IMR-90 (cell line): Measurements from ENCODE around the gene HENMT1. TPM values are rescaled to one million over a fixed set of nuclear protein-coding genes. Genes with fewer than 3 reads are reported as not detected.
"Not testable (repeated sequence)": the region's sequence is repeated elsewhere in the genome, so short reads cannot be mapped to it uniquely, and the experiment has no call there.

Source experiments
- ATAC-seq: fragments of 200-7000 bp; cut with Tn5 transposase; 2 replicates; pipeline ENCODE4 v1.9.1; 2020; ENCODE audit warnings: low read depth, mild to moderate bottlenecking, moderate library complexity
- BruUV-seq: library from RNA; stranded (reverse); fragments of 400-500 nt; replicated peaks from 2 replicates; lab custom pipeline; 2021; lab: Mats Ljungman, UMichigan
- CTCF ChIA-PET: fragments of 300-600 bp; formaldehyde crosslinking; extraction: SDS; loops from one replicate; lab custom pipeline; 2021; ENCODE audit warnings: antibody characterized with exemption; lab: Yijun Ruan, JAX
- POLR2A ChIA-PET: fragments of 300-600 bp; sonication (Branson Sonifier 250); formaldehyde crosslinking; loops from one replicate; lab custom pipeline; 2022; ENCODE audit warnings: antibody characterized with exemption; ENCODE audit not compliant: unreplicated experiment; lab: Charles Lee
- DNase-seq: peaks from one replicate; pipeline ENCODE4 v3.0.0; 2013
- H2AFZ ChIP-seq: replicated peaks from 2 replicates; pipeline ENCODE3; 2013; ENCODE audit warnings: low read length, mild to moderate bottlenecking; ENCODE audit not compliant: poor library complexity
- H2AK5ac ChIP-seq: 2 replicates; pipeline ENCODE4 v1.6.1; 2013; ENCODE audit warnings: low read depth, low read length, inconsistent platforms
- H2AK9ac ChIP-seq: replicated peaks from 2 replicates; pipeline ENCODE3; 2013; ENCODE audit warnings: mild to moderate bottlenecking, low read depth, low read length, moderate library complexity; ENCODE audit not compliant: poor library complexity
- H2BK120ac ChIP-seq: 2 replicates; pipeline ENCODE4 v1.6.1; 2013; ENCODE audit warnings: low read depth, low read length, inconsistent platforms
- H2BK15ac ChIP-seq: 3 replicates; pipeline ENCODE4 v1.6.1; 2013; ENCODE audit warnings: low read depth, low read length, inconsistent platforms
- H2BK20ac ChIP-seq: 2 replicates; pipeline ENCODE4 v1.6.1; 2013; ENCODE audit warnings: low read depth, mild to moderate bottlenecking, inconsistent platforms, low read length, moderate library complexity
- H2BK5ac ChIP-seq: 2 replicates; pipeline ENCODE4 v1.6.1; 2013; ENCODE audit warnings: mild to moderate bottlenecking, low read depth, low read length, inconsistent platforms; ENCODE audit not compliant: poor library complexity, severe bottlenecking
- H3K14ac ChIP-seq: replicated peaks from 2 replicates; pipeline ENCODE4 v1.6.1; 2013; ENCODE audit warnings: low read depth, low read length, inconsistent platforms
- H3K18ac ChIP-seq: 2 replicates; pipeline ENCODE4 v1.6.1; 2013; ENCODE audit warnings: low read depth, low read length, control low read depth
- H3K23ac ChIP-seq: 2 replicates; pipeline ENCODE4 v1.6.1; 2013; ENCODE audit warnings: low read depth, low read length, inconsistent platforms
- H3K27ac ChIP-seq: 2 replicates; pipeline ENCODE4 v1.5.1; 2013; ENCODE audit warnings: mild to moderate bottlenecking, control low read depth, low read length; ENCODE audit not compliant: insufficient read depth
- H3K27me3 ChIP-seq: 2 replicates; pipeline ENCODE4 v1.6.1; 2013; ENCODE audit warnings: low read length; ENCODE audit not compliant: control insufficient read depth, insufficient read depth
- H3K36me3 ChIP-seq: 2 replicates; pipeline ENCODE4 v1.6.1; 2013; ENCODE audit warnings: low read length, mixed read lengths; ENCODE audit not compliant: control insufficient read depth, insufficient read depth
- H3K4ac ChIP-seq: 2 replicates; pipeline ENCODE4 v1.6.1; 2013; ENCODE audit warnings: low read depth, low read length, inconsistent platforms
- H3K4me1 ChIP-seq: 2 replicates; pipeline ENCODE4 v1.6.1; 2013; ENCODE audit warnings: low read length, mixed read lengths; ENCODE audit not compliant: control insufficient read depth, insufficient read depth
- H3K4me2 ChIP-seq: 2 replicates; pipeline ENCODE4 v1.6.1; 2013; ENCODE audit warnings: low read depth, mild to moderate bottlenecking, control low read depth, low read length, moderate library complexity
- H3K4me3 ChIP-seq: 2 replicates; pipeline ENCODE4 v1.5.1; 2013; ENCODE audit warnings: low read depth, mild to moderate bottlenecking, control low read depth, low read length, moderate library complexity; ENCODE audit not compliant: insufficient read depth
- H3K56ac ChIP-seq: 2 replicates; pipeline ENCODE4 v1.6.1; 2013; ENCODE audit warnings: low read length, inconsistent platforms; ENCODE audit not compliant: insufficient read depth; ENCODE audit errors: extremely low read depth
- H3K79me1 ChIP-seq, 2 experiments: 2 replicates each; pipeline ENCODE4 v1.6.1; 2013; ENCODE audit warnings: low read length in 2 of 2, inconsistent platforms in 1 of 2, low read depth in 1 of 2
- H3K9ac ChIP-seq: 2 replicates; pipeline ENCODE4 v1.6.1; 2013; ENCODE audit warnings: low read depth, low read length, control low read depth
- H3K9me1 ChIP-seq: 2 replicates; pipeline ENCODE4 v1.6.1; 2013; ENCODE audit warnings: low read length, inconsistent platforms; ENCODE audit not compliant: insufficient read depth
- H3K9me3 ChIP-seq: 2 replicates; pipeline ENCODE4 v1.6.1; 2013; ENCODE audit warnings: low read length; ENCODE audit not compliant: control insufficient read depth, insufficient read depth
- H4K20me1 ChIP-seq: 2 replicates; pipeline ENCODE4 v1.6.1; 2013; ENCODE audit warnings: low read length, inconsistent platforms; ENCODE audit not compliant: insufficient read depth
- H4K5ac ChIP-seq: 2 replicates; pipeline ENCODE4 v1.6.1; 2013; ENCODE audit warnings: mild to moderate bottlenecking, low read depth, low read length, control low read depth
- H4K8ac ChIP-seq, 2 experiments: 2 replicates each; pipeline ENCODE4 v1.6.1; 2013; ENCODE audit warnings: low read depth in 2 of 2, low read length in 2 of 2, control low read depth in 1 of 2, inconsistent platforms in 1 of 2
- H4K91ac ChIP-seq: 2 replicates; pipeline ENCODE4 v1.6.1; 2013; ENCODE audit warnings: low read depth, low read length, inconsistent platforms; ENCODE audit not compliant: insufficient read depth
- CTCF ChIP-seq: conservative IDR thresholded peaks from 2 replicates; pipeline ENCODE4 v1.5.1; 2012; ENCODE audit warnings: mild to moderate bottlenecking, low read depth, low read length, improper control_type of control experiment
- POLR2A ChIP-seq: IDR thresholded peaks from 2 replicates; pipeline ENCODE4 v1.6.1; 2012; ENCODE audit warnings: mild to moderate bottlenecking, low read depth, low read length
- RAD21 ChIP-seq: IDR thresholded peaks from 2 replicates; pipeline ENCODE4 v1.6.1; 2012; ENCODE audit warnings: low read length, improper control_type of control experiment
- SMC3 ChIP-seq: fragments of 150-350 bp; IDR thresholded peaks from 2 replicates; pipeline ENCODE4 v1.6.1; 2016; ENCODE audit warnings: low read depth, mild to moderate bottlenecking, antibody characterized with exemption, low read length, moderate library complexity
- WGBS, 2 experiments: methylation state at CpG; one replicate each; pipeline versions ENCODE4 v1.1.5 to v1.1.7; 2013; ENCODE audit warnings: missing lambda C conversion rate in 2 of 2; ENCODE audit not compliant: insufficient read length in 1 of 2; ENCODE audit errors: extremely low coverage in 2 of 2; 5-methylcytosine and 5-hydroxymethylcytosine counted together
- dilution Hi-C: fragments of 300-500 bp; cut with HindIII; formaldehyde crosslinking; loops from one replicate; pipeline ENCODE4 v1.14.3; 2018; ENCODE audit warnings: low sequenced_read_pairs; ENCODE audit not compliant: unreplicated experiment
- in situ Hi-C: fragments of 300-500 bp; cut with MboI; formaldehyde crosslinking; loops from 3 replicates; pipeline ENCODE4 v1.14.3; 2019; ENCODE audit warnings: low sequenced_read_pairs, inconsistent platforms, mixed read lengths
- intact Hi-C: fragments of 100-400 bp; cut with micrococcal nuclease; formaldehyde crosslinking; loops from 2 replicates; pipeline ENCODE4 v1.10.0; 2022
- polyA plus RNA-seq, 3 experiments: library from polyadenylated mRNA; depleted of rRNA; stranded (reverse); fragments of >200 nt; gene quantifications; 2 replicates each; pipeline ENCODE4 v1.2.3, GENCODE V29; 2012; ENCODE audit warnings: low replicate concordance in 1 of 3
- total RNA-seq: library from RNA; depleted of rRNA; stranded (reverse); fragments of >200 nt; gene quantifications from 2 replicates; pipeline ENCODE4 v1.2.3, GENCODE V29; 2012

Gene HENMT1
- total and polyA plus RNA-seq, 2 of the 4 experiments (the other 2 are of a cell fraction) = 0.54 to 0.67 TPM

GRCh38 chr1:108643492-108644335 is 17.2 kb downstream of the HENMT1 start:
- ChIA-PET POLR2A (no interaction called here), CTCF (interaction anchor here (0.6 to 2.4 kb wide), 8 partner anchors 14 to 1877 kb away, joined by 3 to 27 read pairs (median 4); partner anchors contain the start of gene EEIG2)
- Histone ChIP-seq H3K9me3 (no peaks in the 10 kb centered on the region), H3K9ac (no peak overlapping the region), H3K18ac (no peak overlapping the region), H3K4me3 (no peak overlapping the region), H2BK120ac (no peak overlapping the region), H3K36me3 (no peaks in the 10 kb centered on the region), H3K4ac (no peak overlapping the region), H3K9me1 (no peaks in the 10 kb centered on the region; the same call in 1 of the 2 replicates), H4K20me1 (no peaks in the 10 kb centered on the region), H4K5ac (no peak overlapping the region), H2BK5ac (no peak overlapping the region), H3K56ac (no peak overlapping the region), H3K4me2 (no peak overlapping the region), H3K27ac (no peak overlapping the region), H3K4me1 (peaks cover 5% of the 10 kb centered on the region), H3K14ac (no peak overlapping the region), H2AK9ac (no peak overlapping the region), H2BK20ac (no peak overlapping the region), H2AFZ (no peak overlapping the region), H2AK5ac (no peak overlapping the region), H3K23ac (no peak overlapping the region), H3K27me3 (no peaks in the 10 kb centered on the region), H2BK15ac (no peak overlapping the region), H4K91ac (no peak overlapping the region), H3K79me1 (no peaks in the 10 kb centered on the region), H4K8ac (no peak overlapping the region)
- dilution Hi-C loops (no loop called here), intact Hi-C loops (loop anchor here (1.0 to 10.0 kb wide), 4 partner anchors 85 to 429 kb away; no protein-coding TSS in a partner anchor), in situ Hi-C loops (loop anchor here (5.0 kb wide), 1 partner anchor 136 kb away; no protein-coding TSS in a partner anchor)
- peak; percentile 79 for ATAC-seq
- no TSS peak for BruUV-seq
- peak; percentile 82 for TF ChIP-seq RAD21
- TF ChIP-seq POLR2A = no peak
- TF ChIP-seq CTCF = peak; percentile 80
- peak; percentile 94 for TF ChIP-seq SMC3
- no CpG with 5 or more reads among the region's 3 CpGs for WGBS, 2 experiments
- peak; percentile 78 for DNase-seq

- H4K5ac ChIP-seq, H3K36me3 ChIP-seq, H3K14ac ChIP-seq, H3K9me3 ChIP-seq, H2AK5ac ChIP-seq, H3K9ac ChIP-seq, H4K20me1 ChIP-seq, H4K8ac ChIP-seq, H3K9me1 ChIP-seq, H3K4me1 ChIP-seq, H3K18ac ChIP-seq, H2BK20ac ChIP-seq, H2BK15ac ChIP-seq, H2AFZ ChIP-seq, ATAC-seq, H3K27ac ChIP-seq, H3K27me3 ChIP-seq, H2BK120ac ChIP-seq, DNase-seq, H3K23ac ChIP-seq, CTCF ChIA-PET, H3K4me3 ChIP-seq, H3K4ac ChIP-seq, H3K56ac ChIP-seq, POLR2A ChIA-PET, H2AK9ac ChIP-seq, H3K4me2 ChIP-seq, H3K79me1 ChIP-seq, H4K91ac ChIP-seq, H2BK5ac ChIP-seq, dilution Hi-C loops, BruUV-seq: not testable (repeated sequence)
- in situ Hi-C loops = loop anchor here (5.0 kb wide), 1 partner anchor 134 kb away; no protein-coding TSS in a partner anchor
- intact Hi-C loops = loop anchor here (10.0 kb wide), 1 partner anchor 426 kb away; no protein-coding TSS in a partner anchor
- WGBS, 2 experiments = 100% methylated on average over 6 of the region's 28 CpGs; no CpG with 5 or more reads in 1 of the 2 experiments
These were observed 20.0 kb downstream of the HENMT1 start for GRCh38 chr1:108640863-108641262.
